ENCODE results near the gene RNF25.

The RNF25 gene

DNA sequence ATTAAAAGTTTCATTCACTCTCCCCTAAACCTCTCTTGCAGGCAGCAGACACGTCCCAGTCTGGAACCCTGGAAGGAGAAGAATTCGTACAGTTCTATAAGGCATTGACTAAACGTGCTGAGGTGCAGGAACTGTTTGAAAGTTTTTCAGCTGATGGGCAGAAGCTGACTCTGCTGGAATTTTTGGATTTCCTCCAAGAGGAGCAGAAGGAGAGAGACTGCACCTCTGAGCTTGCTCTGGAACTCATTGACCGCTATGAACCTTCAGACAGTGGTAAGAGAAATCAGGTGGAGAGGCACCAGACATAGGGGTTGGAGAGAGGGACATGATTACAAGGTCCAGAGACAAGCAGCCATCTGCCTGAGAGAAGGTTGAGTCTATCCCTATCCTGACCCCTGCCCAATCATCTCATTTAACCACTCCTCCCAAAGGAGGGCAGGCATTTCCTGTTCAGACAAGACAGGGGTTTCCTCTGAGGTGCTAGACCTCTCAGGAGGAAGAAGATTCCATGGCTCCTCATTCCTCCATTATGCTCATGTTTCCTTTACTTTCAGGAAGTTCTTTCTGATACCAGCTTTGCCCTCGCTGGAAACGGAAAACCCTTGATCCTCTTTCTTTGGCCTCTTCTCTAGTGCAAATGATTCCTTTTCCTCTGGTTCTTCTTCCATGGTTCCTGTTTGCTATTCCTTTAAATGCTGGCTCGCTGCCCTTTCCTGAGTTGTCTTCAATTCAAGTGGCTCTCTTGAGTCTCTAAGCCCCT is 49.0 kb downstream of the RNF25 start:
- DNase-seq, result no peak

DNA sequence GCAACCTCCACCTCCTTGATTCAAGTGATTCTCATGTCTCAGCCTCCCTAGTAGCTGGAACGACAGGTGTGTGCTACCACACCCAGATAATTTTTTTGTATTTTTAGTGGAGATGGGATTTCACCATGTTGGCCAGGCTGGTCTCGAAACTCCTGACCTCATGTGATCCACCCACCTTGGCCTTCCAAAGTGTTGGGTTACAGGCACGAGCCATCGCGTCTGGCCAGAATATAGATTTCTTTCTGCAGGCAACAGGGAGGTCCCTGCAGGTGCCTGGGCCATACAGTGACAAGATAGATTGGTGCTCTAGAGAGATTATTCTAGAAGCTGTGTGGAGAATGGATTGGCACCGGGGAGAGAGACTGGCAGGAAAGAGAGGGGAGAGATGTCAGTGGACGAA is 50.8 kb downstream of the RNF25 start:
- DNase-seq, result no peak

- DNase-seq, result peak in 1 of 2 experiments; percentile 26
Observed at GRCh38 chr2:218618102-218618860, 53.5 kb downstream of the RNF25 start.

GRCh38 chr2:218615868-218616315 is 55.9 kb downstream of the RNF25 start:
- no peak for DNase-seq
